ENCODE measurements around the gene KDM4B. TPM values are rescaled to one million over a fixed set of nuclear protein-coding genes. Genes with fewer than 3 reads are reported as not detected.

The KDM4B gene
- total RNA-seq, 1 donor from 2014 or later, result 34.1 TPM

- no peak for DNase-seq
- peaks cover 44% of the 10 kb centered on the region for H3K36me3 ChIP-seq
- no peaks in the 10 kb centered on the region for H3K27me3 ChIP-seq (ENCODE audit: low read depth)
- H3K4me3 ChIP-seq, result no peak overlapping the region
- no peak overlapping the region for H3K27ac ChIP-seq (replicated peaks)
- TF ChIP-seq CTCF (IDR thresholded peaks at IDR 0.05; ENCODE audit: borderline replicate concordance), result no peak
- intact Hi-C loops (cut with micrococcal nuclease), result no loop called here
- H3K9me3 ChIP-seq (replicated peaks), result no peaks in the 10 kb centered on the region
- peaks cover 47% of the 10 kb centered on the region for H3K4me1 ChIP-seq
Observed at GRCh38 chr19:5124111-5124855, 155.4 kb downstream of the KDM4B start.

GRCh38 chr19:5125376-5125775 lies 156.5 kb downstream of the KDM4B start:
- no peaks in the 10 kb centered on the region for H3K9me3 ChIP-seq (replicated peaks)
- no peak overlapping the region for H3K27ac ChIP-seq (replicated peaks)
- no peak overlapping the region for H3K4me3 ChIP-seq
- no peak for TF ChIP-seq CTCF (IDR thresholded peaks at IDR 0.05; ENCODE audit: borderline replicate concordance)
- DNase-seq, result no peak
- intact Hi-C loops (cut with micrococcal nuclease), result no loop called here
- peaks cover 48% of the 10 kb centered on the region for H3K4me1 ChIP-seq
- H3K36me3 ChIP-seq, result peaks cover 33% of the 10 kb centered on the region
- H3K27me3 ChIP-seq (ENCODE audit: low read depth), result no peaks in the 10 kb centered on the region

GRCh38 chr19:5125797-5126497 lies 157.0 kb downstream of the KDM4B start:
- no peak for TF ChIP-seq CTCF (IDR thresholded peaks at IDR 0.05; ENCODE audit: borderline replicate concordance)
- DNase-seq, result no peak
- H3K4me1 ChIP-seq, result peaks cover 48% of the 10 kb centered on the region
- H3K36me3 ChIP-seq, result peaks cover 32% of the 10 kb centered on the region
- H3K4me3 ChIP-seq, result no peak overlapping the region
- H3K27me3 ChIP-seq (ENCODE audit: low read depth), result no peaks in the 10 kb centered on the region
- H3K9me3 ChIP-seq (replicated peaks), result no peaks in the 10 kb centered on the region
- H3K27ac ChIP-seq (replicated peaks), result no peak overlapping the region
- intact Hi-C loops (cut with micrococcal nuclease), result no loop called here

GRCh38 chr19:5126498-5127223 lies 157.7 kb downstream of the KDM4B start:
- peaks cover 26% of the 10 kb centered on the region for H3K36me3 ChIP-seq
- no peaks in the 10 kb centered on the region for H3K9me3 ChIP-seq (replicated peaks)
- H3K27me3 ChIP-seq (ENCODE audit: low read depth), result no peaks in the 10 kb centered on the region
- H3K4me3 ChIP-seq, result no peak overlapping the region
- peaks cover 48% of the 10 kb centered on the region for H3K4me1 ChIP-seq
- no peak for DNase-seq
- TF ChIP-seq CTCF (IDR thresholded peaks at IDR 0.05; ENCODE audit: borderline replicate concordance), result no peak
- intact Hi-C loops (cut with micrococcal nuclease), result no loop called here
- H3K27ac ChIP-seq (replicated peaks), result no peak overlapping the region

- DNase-seq, result no peak
- no peak overlapping the region for H3K4me3 ChIP-seq
- H3K9me3 ChIP-seq (replicated peaks), result no peaks in the 10 kb centered on the region
- peak overlapping the region; percentile 64 for H3K27ac ChIP-seq (replicated peaks)
- no peak for TF ChIP-seq CTCF (IDR thresholded peaks at IDR 0.05; ENCODE audit: borderline replicate concordance)
- peaks cover 25% of the 10 kb centered on the region for H3K36me3 ChIP-seq
- H3K4me1 ChIP-seq, result peaks cover 48% of the 10 kb centered on the region
- intact Hi-C loops (cut with micrococcal nuclease), result no loop called here
- no peaks in the 10 kb centered on the region for H3K27me3 ChIP-seq (ENCODE audit: low read depth)
Observed at GRCh38 chr19:5127717-5128116, 158.8 kb downstream of the KDM4B start.

Data from left ventricle myocardium inferior (tissue), 1 donor.